ENCODE measurements around the gene KLK11. TPM values are rescaled to one million over a fixed set of nuclear protein-coding genes. Genes with fewer than 3 reads are reported as not detected.
"Not testable (repeated sequence)": the region's sequence is repeated elsewhere in the genome, so short reads cannot be mapped to it uniquely, and the experiment has no call there.

The KLK11 gene
- total RNA-seq, 1 donor from 2014 or later: not detected

- no peak overlapping the region for H3K4me3 Mint-ChIP-seq
- TF ChIP-seq CTCF (IDR thresholded peaks at IDR 0.05): no peak
- ChIA-PET POLR2A (no interaction called here), CTCF (interaction anchor here (0.6 kb wide), 1 partner anchor 788 kb away, joined by 4 read pairs; no protein-coding TSS in a partner anchor)
- H3K4me1 Mint-ChIP-seq: no peaks in the 10 kb centered on the region
- H3K27me3 Mint-ChIP-seq: peaks cover 25% of the 10 kb centered on the region
- no peak overlapping the region for H3K27ac Mint-ChIP-seq
- H3K9me3 Mint-ChIP-seq: peaks cover 3% of the 10 kb centered on the region
- DNase-seq (no peak), ATAC-seq (ENCODE audit: low read depth) (no peak)
- H3K36me3 Mint-ChIP-seq (ENCODE audit: low read depth): no peaks in the 10 kb centered on the region
- intact Hi-C loops (cut with micrococcal nuclease): no loop called here
These were observed 33.8 kb downstream of the KLK11 start for GRCh38 chr19:50992666-50993035.

GRCh38 chr19:50984416-50984815 is 42.0 kb downstream of the KLK11 start:
- POLR2A ChIA-PET; H3K4me3 Mint-ChIP-seq; intact Hi-C loops (cut with micrococcal nuclease); DNase-seq; H3K4me1 Mint-ChIP-seq; ATAC-seq (ENCODE audit: low read depth); H3K27ac Mint-ChIP-seq; H3K9me3 Mint-ChIP-seq; H3K36me3 Mint-ChIP-seq (ENCODE audit: low read depth); CTCF ChIA-PET: not testable (repeated sequence)
- H3K27me3 Mint-ChIP-seq: peaks cover 37% of the 10 kb centered on the region

- no peaks in the 10 kb centered on the region for H3K36me3 Mint-ChIP-seq (ENCODE audit: low read depth)
- no peak within 1 kb of the TSS for H3K4me3 Mint-ChIP-seq
- no peak for TF ChIP-seq CTCF (IDR thresholded peaks at IDR 0.05)
- CTCF ChIA-PET: no interaction called here
- no peak for DNase-seq
- no peaks in the 10 kb centered on the region for H3K4me1 Mint-ChIP-seq
- H3K9me3 Mint-ChIP-seq: no peaks in the 10 kb centered on the region
- H3K27me3 Mint-ChIP-seq: peaks cover 37% of the 10 kb centered on the region
- no peak within 1 kb of the TSS for H3K27ac Mint-ChIP-seq
- POLR2A ChIA-PET: no interaction called here
- ATAC-seq (ENCODE audit: low read depth): no peak
- intact Hi-C loops (cut with micrococcal nuclease): no loop called here
These were observed 42.7 kb downstream of the KLK11 start, which contains the start of gene KLK7 for GRCh38 chr19:50983625-50984292. TSS of gene KLK7 (minus strand) at chr19:50983917. CDS start at chr19:50982399, 1,518 bp downstream.

GRCh38 chr19:50982186-50982585 is 44.2 kb downstream of the KLK11 start:
- Mint-ChIP-seq H3K9me3 (no peaks in the 10 kb centered on the region), H3K27ac (no peak overlapping the region), H3K27me3 (peaks cover 30% of the 10 kb centered on the region), H3K4me1 (no peaks in the 10 kb centered on the region), H3K4me3 (no peak overlapping the region), H3K36me3 (ENCODE audit: low read depth) (no peaks in the 10 kb centered on the region)
- intact Hi-C loops (cut with micrococcal nuclease): no loop called here
- TF ChIP-seq CTCF (IDR thresholded peaks at IDR 0.05): no peak
- DNase-seq (no peak), ATAC-seq (ENCODE audit: low read depth) (no peak)
- ChIA-PET CTCF (no interaction called here), POLR2A (no interaction called here)

GRCh38 chr19:50981587-50982146 is 44.7 kb downstream of the KLK11 start:
- ATAC-seq (ENCODE audit: low read depth) (no peak), DNase-seq (no peak)
- H3K36me3 Mint-ChIP-seq (ENCODE audit: low read depth): no peaks in the 10 kb centered on the region
- no peaks in the 10 kb centered on the region for H3K4me1 Mint-ChIP-seq
- H3K27me3 Mint-ChIP-seq: peaks cover 31% of the 10 kb centered on the region
- no peak overlapping the region for H3K4me3 Mint-ChIP-seq
- no peaks in the 10 kb centered on the region for H3K9me3 Mint-ChIP-seq
- no peak for TF ChIP-seq CTCF (IDR thresholded peaks at IDR 0.05)
- ChIA-PET CTCF (no interaction called here), POLR2A (no interaction called here)
- intact Hi-C loops (cut with micrococcal nuclease): no loop called here
- no peak overlapping the region for H3K27ac Mint-ChIP-seq

Measured in activated B cell treated with CpG ODN at 0.5 μM for 24 hours (primary cell).